ENCODE results near the gene SCT. TPM values are rescaled to one million over a fixed set of nuclear protein-coding genes. Genes with fewer than 3 reads are reported as not detected.

SCT gene
- polyA plus RNA-seq, 1 donor from 2014 or later, result not detected

- Histone ChIP-seq H3K27ac (ENCODE audit: low read length) (no peak overlapping the region), H3K79me2 (replicated peaks; ENCODE audit: insufficient read depth, low read length) (no peaks in the 10 kb centered on the region), H3F3A (ENCODE audit: insufficient read depth, low read length, poor library complexity, severe bottlenecking) (no peaks in the 10 kb centered on the region), H3K9ac (ENCODE audit: low read length) (no peak overlapping the region), H4K20me1 (ENCODE audit: insufficient read depth) (no peaks in the 10 kb centered on the region), H3K9me3 (ENCODE audit: low read length) (no peaks in the 10 kb centered on the region), H3K27me3 (ENCODE audit: insufficient read depth, low read depth, low read length) (no peaks in the 10 kb centered on the region), H2AFZ (ENCODE audit: low read depth, low read length) (no peak overlapping the region), H3K36me3 (ENCODE audit: insufficient read depth, low read length) (no peaks in the 10 kb centered on the region), H3K4me2 (ENCODE audit: low read length) (no peak overlapping the region), H3K4me3 (ENCODE audit: low read length) (no peak overlapping the region), H3K9me2 (ENCODE audit: insufficient read depth, low read length) (no peaks in the 10 kb centered on the region)
- TF ChIP-seq SMC3 (conservative IDR thresholded peaks at IDR 0.05; ENCODE audit: poor library complexity) (no peak), MXI1 (conservative IDR thresholded peaks at IDR 0.05; ENCODE audit: poor library complexity, severe bottlenecking) (no peak), REST (IDR thresholded peaks at IDR 0.05; ENCODE audit: borderline replicate concordance) (no peak), TAF1 (IDR thresholded peaks at IDR 0.05; ENCODE audit: low read depth) (no peak), POLR2AphosphoS5 (IDR thresholded peaks at IDR 0.05) (no peak), CTCF (IDR thresholded peaks at IDR 0.05; ENCODE audit: poor library complexity, severe bottlenecking) (no peak), EZH2 (IDR thresholded peaks at IDR 0.05; ENCODE audit: borderline replicate concordance, insufficient read depth, low read length, poor library complexity, severe bottlenecking) (no peak), EP300 (conservative IDR thresholded peaks at IDR 0.05; ENCODE audit: poor library complexity, severe bottlenecking) (no peak), RAD21 (conservative IDR thresholded peaks at IDR 0.05) (no peak)
Measured at GRCh38 chr11:621838-622237, 5.1 kb downstream of the SCT start.

- TF ChIP-seq RAD21 (conservative IDR thresholded peaks at IDR 0.05) (no peak), CTCF (IDR thresholded peaks at IDR 0.05; ENCODE audit: poor library complexity, severe bottlenecking) (no peak), POLR2AphosphoS5 (IDR thresholded peaks at IDR 0.05) (no peak), MXI1 (conservative IDR thresholded peaks at IDR 0.05; ENCODE audit: poor library complexity, severe bottlenecking) (no peak)
- H3K4me2 ChIP-seq (ENCODE audit: low read length), result no peak overlapping the region
- no peaks in the 10 kb centered on the region for H3F3A ChIP-seq (ENCODE audit: insufficient read depth, low read length, poor library complexity, severe bottlenecking)
- no peaks in the 10 kb centered on the region for H3K79me2 ChIP-seq (replicated peaks; ENCODE audit: insufficient read depth, low read length)
- no peaks in the 10 kb centered on the region for H3K27me3 ChIP-seq (ENCODE audit: insufficient read depth, low read depth, low read length)
- no peaks in the 10 kb centered on the region for H3K9me3 ChIP-seq (ENCODE audit: low read length)
- no peaks in the 10 kb centered on the region for H4K20me1 ChIP-seq (ENCODE audit: insufficient read depth)
- H3K27ac ChIP-seq (ENCODE audit: low read length), result no peak overlapping the region
- H3K9me2 ChIP-seq (ENCODE audit: insufficient read depth, low read length), result no peaks in the 10 kb centered on the region
- H3K36me3 ChIP-seq (ENCODE audit: insufficient read depth, low read length), result no peaks in the 10 kb centered on the region
- H3K4me3 ChIP-seq (ENCODE audit: low read length), result no peak overlapping the region
- H2AFZ ChIP-seq (ENCODE audit: low read depth, low read length), result no peak overlapping the region
- no peak overlapping the region for H3K9ac ChIP-seq (ENCODE audit: low read length)
Measured at GRCh38 chr11:620935-621814, 5.8 kb downstream of the SCT start.

All from neural cell (in vitro differentiated cells).